NCI-H748 (cell line): ENCODE data around the gene EXOC6B.

Experiments used
- DNase-seq: peaks from one replicate; lab custom pipeline; 2025; ENCODE audit not compliant: unreplicated experiment; lab: John Stamatoyannopoulos, UW

EXOC6B gene

DNA sequence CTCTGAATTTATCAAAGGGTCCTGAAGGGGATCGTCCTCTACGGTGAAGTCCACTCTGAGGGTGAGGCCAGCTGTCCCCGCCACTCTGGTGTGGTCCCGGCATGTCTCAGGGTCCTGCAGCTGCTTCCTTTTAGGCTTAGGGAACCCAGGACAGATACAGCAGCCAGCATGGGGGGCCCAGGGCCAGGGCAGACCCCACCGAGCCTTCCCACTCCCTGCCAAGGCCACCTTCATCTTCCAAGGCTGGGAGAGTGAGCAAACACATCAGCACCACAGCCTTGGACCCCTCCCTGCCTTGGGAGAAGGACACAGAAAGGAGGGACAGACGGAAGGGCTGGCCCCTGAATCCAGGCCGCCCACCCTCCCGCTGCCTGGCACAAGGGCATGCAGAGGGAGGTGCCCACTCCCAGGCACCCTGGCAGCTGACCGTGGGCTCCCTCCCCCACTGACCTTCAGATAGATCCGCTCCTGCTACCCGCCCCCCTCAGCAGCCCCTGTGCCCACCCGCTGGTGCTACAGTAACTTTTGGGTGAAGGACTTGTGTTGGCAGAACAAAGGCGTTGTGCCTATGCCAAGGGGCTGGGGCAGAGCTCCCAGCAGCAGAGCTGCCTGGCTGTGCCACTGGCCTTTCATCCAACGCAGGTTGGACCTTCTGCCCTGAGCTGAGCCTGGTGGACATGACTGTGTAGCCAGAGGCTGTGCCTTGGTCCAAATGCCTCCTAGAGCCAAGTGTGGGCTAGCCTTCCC lies 685.8 kb downstream of the EXOC6B start:
- DNase-seq = no peak

DNA sequence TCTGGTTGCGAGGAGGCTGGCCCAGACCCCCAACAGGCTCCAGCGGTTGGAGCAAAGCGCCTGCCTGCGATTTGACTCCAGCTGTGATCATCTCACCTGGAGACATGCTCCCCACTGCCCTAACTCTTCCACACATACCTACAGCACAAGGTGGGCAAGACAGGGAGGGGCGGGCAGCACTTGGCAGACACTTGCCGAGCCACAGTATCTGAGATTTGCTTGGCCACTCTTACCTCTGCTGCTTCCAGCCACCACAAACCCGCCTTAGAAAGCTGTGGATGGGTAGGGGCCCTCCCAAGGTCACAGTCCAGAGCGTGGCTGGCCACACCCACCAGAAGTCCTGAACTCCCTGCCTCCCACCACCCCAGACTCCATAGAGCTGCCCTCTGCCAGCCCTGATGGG lies 686.4 kb downstream of the EXOC6B start:
- no peak for DNase-seq

DNA sequence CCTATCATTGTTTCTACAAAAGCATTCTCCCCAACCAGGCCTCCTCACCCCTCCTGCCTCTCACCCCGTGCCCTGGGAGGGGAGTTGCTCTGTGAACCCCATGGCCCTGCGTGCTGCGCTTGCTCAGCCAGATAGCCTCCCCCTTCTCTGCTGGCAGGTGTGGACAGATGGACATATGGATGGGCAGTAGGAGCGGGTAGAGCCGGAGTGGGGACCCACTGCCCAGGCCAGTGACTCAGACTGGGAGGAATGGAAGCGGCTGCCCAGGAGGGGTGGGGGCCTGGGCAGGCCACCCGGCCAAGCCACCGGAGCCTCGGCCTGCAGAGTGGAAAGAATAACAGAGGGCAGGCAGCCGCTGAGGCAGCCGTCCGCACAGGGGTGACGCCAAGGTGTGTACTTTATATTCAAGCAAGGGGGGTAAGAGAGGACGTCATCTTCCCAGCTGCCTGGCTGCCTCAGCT lies 686.9 kb downstream of the EXOC6B start:
- DNase-seq = no peak

DNA sequence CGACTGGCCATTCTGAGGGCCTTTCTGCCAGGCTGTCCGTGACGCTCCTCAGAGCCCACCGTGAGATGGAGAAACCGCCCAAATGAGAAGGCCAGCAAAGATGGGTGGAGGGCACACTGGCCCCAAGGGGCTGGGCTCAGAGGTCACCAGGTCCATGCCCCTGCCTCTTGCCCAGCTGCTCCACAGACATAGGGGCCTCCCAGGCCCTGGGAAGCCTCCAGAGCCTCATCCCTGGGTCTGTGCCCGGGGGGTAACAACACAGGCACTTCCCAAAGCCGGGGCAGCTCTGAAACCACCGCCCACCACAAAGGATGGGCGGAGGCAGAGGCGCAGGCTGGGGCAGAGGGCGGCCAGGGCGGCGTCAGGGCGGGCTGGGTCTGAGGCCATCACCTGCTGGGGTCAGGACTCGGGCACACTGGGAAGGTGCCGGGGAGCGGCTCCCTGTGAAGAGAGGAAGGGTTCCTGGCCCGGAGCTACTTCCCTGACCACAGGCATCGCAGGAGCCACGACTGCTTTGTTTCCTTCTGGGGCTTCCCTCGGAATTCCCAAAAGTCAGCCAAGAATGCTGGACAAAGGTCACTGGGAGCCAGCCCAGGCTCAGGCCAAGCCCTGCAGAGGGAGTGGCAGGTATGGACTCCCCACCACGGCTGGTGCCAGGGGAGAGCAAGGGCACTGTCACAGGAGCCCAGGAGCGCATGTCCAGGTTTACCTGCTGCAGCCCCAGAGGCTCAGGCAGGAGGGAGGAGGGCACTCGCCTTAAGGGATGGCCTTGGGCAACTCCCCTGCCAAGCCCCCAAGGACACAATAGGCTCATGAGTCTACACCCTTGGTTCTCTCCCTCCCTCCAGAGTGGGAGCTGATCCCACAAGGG lies 687.6 kb downstream of the EXOC6B start:
- no peak for DNase-seq

DNA sequence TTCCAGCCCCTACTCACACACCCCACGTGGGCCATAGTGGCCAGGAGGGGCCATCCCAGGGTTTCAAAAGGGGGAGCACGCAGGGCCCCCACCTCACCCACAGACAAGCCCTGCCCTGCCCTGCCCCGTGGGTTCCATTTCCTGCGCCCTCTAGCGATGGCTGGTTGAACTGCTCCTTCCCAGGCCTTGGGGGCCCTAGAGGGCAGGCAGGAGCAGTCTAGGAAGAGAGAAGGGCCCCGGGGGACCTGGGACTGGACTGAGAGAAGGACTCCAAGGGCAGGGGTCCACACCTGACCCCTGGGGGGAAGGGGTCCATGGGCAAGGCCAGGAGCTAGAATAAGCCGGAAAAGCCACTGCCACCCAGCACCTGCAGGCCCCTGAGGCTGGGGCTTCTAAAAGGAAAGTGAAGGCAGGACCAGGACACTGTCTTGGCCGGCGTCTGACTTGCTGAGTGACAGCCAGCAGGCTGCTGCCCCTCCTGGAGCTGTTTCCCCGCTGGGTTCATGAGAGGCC lies 688.3 kb downstream of the EXOC6B start:
- DNase-seq = peak; percentile 23

DNA sequence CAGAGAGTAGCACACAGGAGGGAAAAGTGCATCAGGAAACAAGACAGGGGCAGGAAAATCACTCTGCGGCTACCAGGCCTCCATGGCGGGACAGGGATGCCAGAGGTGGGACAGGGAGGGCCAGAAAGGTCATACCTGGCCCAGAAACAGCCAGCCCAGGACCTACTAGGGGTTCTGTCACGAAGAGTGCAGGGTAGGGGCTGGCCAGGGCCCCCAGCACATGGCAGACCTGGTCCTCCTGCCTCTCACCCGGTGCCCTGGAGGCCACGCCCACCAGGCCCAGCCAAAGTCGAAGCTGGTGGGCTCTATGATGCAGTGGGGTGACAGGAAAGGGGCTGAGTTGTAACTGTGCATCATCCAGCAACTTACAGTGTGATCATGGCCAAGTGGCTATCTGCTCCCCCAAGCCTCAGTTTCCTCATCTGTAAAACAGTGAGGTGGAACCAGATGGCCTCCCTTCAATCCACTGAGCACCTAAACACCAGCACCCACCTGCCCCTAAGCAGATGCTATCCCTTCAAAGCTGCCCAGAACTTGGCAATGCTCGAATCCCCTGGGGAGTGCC lies 688.8 kb downstream of the EXOC6B start:
- DNase-seq = no peak

DNA sequence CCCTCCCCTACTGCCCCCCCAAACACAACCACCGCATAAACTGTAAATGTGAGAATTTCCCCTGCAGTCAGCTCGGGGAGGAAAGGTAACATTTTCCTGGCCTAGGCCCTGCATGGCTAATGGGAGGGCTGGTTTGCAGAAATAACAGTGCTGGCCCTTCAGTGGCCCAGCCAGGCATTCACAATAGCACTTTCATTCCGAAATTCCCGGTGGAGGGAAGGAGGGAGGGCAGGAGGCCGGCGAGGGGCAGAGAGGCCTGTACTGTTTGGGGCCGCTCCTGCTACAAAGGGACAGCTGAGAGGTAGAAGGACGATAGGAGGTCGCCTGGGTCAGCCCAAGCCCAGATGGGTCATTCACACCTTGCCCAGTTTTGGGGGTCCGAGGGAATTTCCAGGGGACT lies 689.5 kb downstream of the EXOC6B start:
- no peak for DNase-seq

DNA sequence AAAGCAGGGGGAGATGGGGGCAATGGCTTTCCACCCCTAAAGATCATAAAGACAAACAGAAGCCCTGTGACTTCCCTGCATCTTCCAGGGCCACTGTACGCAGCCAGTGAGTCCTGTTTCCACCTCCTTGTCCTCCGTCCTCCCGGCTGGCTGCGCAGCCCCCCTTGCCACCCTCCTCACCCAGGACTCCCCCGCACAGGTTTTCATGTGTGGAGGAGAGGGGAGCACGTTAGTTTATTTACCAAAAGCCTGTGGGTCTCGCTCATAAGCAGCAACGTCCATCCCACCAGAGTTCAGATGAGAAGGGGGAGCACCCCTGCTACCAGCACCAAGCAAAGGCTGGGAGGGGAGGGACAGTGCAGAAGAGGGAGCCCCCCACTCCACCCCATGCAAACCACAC lies 689.9 kb downstream of the EXOC6B start:
- no peak for DNase-seq

DNA sequence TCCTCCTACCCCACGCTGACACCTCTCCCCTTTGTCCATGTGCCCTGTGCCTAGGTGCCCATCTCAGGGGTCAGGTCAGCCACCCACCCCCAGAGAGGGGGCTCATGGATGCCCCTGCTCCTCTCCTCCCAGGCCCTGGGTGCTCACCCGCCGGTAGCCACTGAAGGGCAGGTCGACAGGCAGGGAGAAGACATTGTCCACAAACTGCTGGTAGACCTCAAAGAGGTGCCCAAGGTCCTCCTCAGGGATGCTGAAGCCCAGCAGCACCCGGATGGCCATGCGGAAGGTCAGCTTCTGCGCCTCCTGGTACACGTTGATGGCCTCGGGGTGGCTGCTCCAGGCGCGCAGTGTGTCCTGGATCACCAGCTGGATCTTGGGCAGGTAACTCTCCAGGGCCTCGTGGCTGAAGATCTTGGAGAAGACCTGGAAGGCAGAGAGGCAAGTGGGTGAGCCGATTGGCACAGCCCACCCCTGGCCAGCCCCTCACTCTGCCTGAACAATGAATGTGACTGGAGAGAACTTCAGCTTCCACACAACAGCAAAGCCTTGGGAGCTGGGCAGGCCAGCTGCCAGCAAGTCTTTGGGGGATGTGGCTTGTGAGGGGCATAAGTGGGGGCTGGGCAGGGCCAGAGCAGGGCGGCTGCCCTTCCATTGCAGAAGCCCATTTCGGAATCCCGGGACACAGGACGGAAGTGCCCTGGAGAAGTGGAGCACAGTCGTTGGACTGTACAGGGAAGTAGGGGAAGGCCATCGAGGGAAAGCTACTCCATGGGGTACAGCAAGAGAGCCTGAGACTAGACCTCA lies 690.6 kb downstream of the EXOC6B start:
- no peak for DNase-seq

DNA sequence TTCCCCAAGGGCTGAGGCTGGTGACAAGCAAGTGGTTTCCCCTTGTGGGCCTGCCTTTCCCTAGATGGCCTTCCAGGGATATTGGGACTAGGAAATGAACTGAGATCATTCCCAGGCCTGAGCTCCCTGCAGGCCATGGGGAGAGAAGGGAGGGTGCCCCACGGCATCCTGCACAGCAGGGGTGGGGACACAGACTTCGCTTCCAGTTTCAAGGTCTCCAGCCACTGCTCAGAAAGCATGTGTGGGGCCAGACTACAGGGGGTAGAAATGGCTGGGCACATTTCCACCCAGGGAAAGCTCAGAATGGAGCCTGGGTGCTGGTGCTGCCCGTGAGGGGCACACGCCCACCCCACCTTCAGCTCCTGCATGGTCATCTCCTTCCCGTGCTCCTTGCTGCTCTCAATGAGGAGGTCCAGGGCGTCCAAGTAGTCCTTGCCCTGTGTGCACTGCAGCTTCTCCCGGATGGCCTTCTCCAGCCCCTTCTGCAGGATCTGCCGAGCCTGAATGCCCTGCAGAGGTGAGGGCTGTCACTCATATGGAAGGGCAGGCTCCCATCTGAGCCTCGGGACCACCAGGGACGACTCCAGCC lies 691.3 kb downstream of the EXOC6B start:
- no peak for DNase-seq

DNA sequence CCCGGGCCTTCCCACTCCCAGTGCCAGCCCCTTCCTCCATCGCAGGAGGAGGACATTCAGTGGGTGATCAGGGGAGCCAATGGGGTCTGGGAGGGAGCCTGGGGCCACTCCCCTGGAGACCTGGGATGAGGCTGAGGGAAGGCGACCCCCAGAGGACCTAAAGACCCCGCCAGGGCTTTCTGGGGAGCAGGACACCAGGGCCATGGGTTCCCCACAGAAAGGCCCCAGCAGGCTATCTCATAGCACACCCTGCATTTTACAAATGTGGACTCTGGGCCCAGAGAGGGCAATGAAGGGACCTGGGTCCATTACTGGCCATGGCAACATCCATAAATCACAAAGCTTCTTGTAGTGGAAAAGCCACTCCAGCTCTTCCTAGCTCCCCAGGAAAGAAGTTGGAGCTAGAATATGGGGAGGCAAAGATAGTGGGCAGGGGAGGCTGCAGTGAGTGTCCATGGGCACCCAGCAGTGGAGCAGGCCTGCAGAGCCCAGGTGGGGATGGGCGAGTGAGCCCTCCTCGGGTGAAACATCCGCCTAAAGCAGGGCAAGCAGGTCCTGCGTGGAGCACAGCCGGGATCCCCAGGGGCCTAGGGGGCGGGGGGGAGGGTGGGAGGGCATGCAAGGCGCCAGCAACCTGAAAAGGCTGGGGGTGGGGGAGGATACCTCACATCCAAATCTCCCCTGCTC lies 692.0 kb downstream of the EXOC6B start:
- DNase-seq = no peak

DNA sequence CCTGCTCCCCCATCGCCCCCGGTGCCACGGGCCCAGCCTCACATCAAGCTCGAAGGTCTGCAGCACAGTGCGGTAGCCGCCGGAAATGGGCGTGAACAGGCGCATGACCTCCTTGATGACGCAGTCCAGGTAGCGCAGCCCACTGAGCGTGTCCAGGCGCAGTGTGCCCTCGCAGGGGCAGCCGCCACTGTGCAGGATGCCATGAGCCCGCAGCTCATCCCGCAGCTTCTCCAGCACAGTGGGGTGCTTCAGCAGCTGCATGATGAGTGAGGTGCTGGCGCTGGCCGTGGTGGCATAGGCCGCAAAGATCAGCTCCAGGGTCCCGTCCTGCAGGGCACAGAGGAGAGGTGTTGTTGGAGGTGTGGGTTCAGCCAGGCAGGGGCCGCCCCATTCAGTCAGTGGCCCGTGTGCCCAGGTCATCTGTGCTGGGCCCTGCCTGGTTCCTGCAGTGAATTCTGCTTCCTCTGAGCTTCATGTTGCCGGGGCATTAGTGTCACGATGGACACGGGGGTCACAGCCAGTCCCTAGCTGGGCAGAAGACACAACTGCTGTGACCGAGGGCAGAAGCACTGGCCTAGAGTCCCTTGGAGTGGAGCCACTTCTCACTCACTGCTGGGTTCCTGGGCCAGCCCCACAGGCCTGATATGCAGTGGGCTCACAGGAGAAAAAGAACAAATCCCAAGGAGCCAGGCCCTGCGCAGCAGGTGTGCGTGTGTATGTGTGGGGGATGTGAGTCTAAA lies 692.7 kb downstream of the EXOC6B start:
- DNase-seq = no peak

DNA sequence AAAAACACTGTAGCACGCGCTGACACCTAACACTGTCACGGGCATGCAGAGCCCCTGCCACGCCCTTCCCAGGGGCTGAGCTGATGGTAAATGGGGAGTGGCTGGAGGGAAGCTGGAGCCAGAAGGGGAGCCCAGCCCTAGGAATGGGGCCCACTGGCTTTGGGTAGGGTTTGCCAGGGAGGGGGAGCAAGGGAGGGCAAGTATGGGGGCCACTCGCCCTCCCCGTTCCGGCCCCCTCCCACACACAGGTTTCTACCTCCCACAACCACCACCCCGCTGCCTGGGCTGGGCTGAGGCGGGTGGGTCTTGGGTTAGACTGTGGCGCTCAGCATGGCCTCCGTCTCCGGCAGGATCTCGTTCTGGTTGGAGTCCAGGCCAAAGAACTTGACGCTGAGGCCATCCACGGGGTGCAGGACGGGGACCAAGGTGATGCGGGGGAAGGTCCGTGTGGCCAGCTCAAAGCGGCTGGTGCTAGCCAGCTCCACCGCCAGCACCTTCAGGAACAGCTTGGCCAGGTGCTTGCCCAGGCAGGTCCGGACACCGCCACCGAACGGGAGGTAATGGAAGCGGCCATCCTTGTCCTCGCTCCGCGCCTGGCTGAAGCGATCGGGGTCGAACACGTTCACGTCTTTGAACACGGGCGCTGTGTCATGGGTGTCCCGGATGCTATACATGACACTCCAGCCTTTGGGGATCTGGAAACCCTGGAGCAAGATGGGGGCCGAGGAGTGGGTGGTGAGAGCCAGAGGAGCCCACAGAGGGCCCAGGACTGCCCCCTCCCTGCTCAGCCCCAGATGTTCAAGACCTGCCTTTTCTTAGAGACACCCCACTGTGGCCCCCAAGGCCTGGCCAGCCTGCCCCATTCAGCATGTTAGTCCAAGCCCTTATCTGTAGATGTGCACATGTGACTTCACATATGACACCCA lies 693.7 kb downstream of the EXOC6B start:
- DNase-seq = no peak

DNA sequence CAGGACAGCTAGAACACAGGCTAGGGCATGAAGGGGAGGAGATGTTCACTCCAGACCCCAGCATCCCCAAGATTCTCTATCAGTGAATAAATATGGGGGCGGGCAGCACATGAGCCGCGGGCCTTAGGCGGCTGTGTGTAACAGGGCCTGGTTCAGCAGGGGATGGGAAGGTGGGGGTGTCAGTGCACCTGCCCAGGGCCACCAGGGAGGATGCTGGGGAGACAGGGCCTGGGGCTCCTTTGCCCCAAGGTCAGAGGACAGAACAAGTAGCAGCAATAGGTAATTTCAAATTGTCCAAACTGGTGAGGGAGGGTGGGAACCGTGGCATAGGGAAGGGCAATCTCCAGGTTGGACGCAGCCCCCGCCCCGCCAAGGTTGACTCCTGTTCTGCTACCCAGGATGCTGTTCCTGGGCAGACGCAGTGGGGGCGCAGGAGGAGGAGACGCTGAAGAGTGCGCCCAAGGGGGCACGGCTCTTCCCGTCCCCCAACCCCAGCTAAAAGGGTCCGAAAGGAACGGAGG lies 694.4 kb downstream of the EXOC6B start:
- no peak for DNase-seq

DNA sequence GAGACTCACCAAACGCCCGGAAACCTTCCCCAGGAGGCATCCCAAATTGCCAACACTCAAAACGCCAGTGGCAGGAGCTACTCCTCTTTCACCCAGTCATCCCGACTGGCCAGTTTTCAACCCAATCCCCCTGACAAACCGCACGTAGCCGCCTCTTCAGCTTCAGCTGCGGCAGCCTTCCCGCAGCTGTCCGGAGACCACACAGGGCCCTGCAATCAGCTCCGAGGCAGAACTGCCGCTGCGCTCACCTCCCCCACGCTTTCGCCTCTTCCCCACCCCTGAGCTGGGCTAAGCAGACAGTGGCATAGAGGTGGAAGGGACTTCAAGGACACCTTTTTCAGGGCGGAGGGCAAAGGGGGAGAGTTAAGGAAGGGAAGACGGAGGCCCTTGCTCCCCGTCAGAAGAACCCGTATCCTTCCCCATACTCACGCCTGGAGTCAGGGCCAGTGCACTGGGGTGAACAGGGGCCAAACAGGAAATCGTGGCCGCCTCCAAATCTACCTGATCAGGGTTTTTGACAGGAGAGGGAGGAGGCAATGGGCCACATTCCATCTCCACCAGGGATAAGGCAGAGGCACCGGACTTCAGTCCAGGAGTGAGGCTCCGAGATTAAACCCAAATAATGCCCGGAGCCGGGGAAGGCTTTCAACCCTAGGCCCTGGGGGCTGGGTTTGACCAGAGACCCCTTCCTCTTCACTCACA lies 695.0 kb downstream of the EXOC6B start:
- no peak for DNase-seq

DNA sequence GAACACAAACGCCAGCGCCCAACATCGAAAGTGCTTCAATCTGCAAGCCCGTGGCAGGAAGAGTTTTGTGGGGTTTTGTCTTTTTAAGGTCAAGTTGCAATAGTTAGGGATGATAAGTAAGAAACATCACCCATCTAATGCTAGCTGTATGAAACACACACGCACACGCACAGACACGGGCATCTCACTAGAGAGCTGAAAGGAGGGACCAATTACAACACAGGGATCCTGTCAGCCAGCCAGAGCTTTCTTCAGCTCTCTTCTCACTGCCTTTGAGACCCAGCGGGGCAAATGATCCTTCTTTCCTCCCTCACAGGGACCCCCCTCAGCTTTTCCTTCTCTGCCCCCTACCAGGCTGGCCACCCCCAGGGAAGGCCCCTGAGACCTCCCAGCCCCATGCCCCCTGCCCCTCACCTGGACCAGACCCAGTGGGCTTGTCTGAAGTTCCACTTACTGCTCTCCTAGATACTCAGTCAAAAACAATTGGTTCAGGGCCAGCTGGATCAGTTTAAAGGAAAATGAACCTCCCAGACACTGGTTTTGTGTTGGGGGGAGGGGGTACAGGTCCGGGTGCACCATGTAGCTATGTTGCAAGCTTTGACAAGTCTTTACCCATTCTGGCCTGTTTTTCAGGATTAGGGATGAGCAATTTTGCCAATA lies 696.0 kb downstream of the EXOC6B start:
- DNase-seq = no peak

DNA sequence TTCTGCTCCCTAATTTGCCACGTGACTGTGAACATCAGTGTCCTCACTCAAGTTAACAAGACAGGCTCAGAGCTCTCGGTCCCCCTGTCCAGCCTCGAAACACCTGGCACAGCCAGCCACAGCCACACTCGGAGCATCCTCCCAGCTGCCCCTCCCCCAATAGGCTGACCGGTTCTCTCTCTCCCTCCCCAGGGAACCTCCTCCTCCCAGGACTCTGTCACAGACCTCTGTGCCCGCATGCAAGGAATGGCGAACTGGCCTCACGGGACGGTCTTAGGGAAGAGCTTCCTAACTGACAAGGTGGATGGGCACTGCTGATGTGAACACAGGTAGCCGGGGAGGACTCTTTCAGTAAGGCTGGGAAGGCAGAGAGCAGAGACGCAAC lies 697.0 kb downstream of the EXOC6B start:
- DNase-seq = no peak
